GM21529 (cell line): ENCODE data around the gene FOXJ3.
"Not testable (repeated sequence)": the region's sequence is repeated elsewhere in the genome, so short reads cannot be mapped to it uniquely, and the experiment has no call there.

Experiments
- ATAC-seq: cut with Tn5 transposase; IDR thresholded peaks from one replicate; pipeline ENCODE4 v1.9.1; 2021; ENCODE audit not compliant: unreplicated experiment

FOXJ3 gene

GRCh38 chr1:42259059-42259738 is 75.8 kb downstream of the FOXJ3 start:
- ATAC-seq, result peak; percentile 65

- peak; percentile 51 for ATAC-seq
These were observed 76.8 kb downstream of the FOXJ3 start for GRCh38 chr1:42258218-42258617.

GRCh38 chr1:42251042-42251441 is 84.0 kb downstream of the FOXJ3 start:
- ATAC-seq, result no peak

- ATAC-seq, result no peak
These were observed 84.9 kb downstream of the FOXJ3 start for GRCh38 chr1:42250164-42250563.

- no peak for ATAC-seq
These were observed 93.9 kb downstream of the FOXJ3 start for GRCh38 chr1:42240966-42241755.

- ATAC-seq, result no peak
These were observed 95.5 kb downstream of the FOXJ3 start for GRCh38 chr1:42239555-42239954.

GRCh38 chr1:42239041-42239440 is 96.0 kb downstream of the FOXJ3 start:
- no peak for ATAC-seq

- no peak for ATAC-seq
These were observed 103.8 kb downstream of the FOXJ3 start for GRCh38 chr1:42231253-42231652.

- no peak for ATAC-seq
These were observed 106.1 kb downstream of the FOXJ3 start for GRCh38 chr1:42228938-42229337.

- ATAC-seq, result no peak
These were observed 112.0 kb downstream of the FOXJ3 start for GRCh38 chr1:42223036-42223435.

- ATAC-seq, result no peak
These were observed 113.0 kb downstream of the FOXJ3 start for GRCh38 chr1:42221952-42222606.

- ATAC-seq, result no peak
These were observed 113.6 kb downstream of the FOXJ3 start for GRCh38 chr1:42221456-42221855.

GRCh38 chr1:42219627-42220026 is 115.4 kb downstream of the FOXJ3 start:
- no peak for ATAC-seq

GRCh38 chr1:42214447-42214871 is 120.6 kb downstream of the FOXJ3 start:
- ATAC-seq, result no peak

GRCh38 chr1:42211224-42211623 is 123.8 kb downstream of the FOXJ3 start:
- no peak for ATAC-seq

- ATAC-seq, result no peak
These were observed 124.5 kb downstream of the FOXJ3 start for GRCh38 chr1:42210421-42211133.

GRCh38 chr1:42209526-42210251 is 125.3 kb downstream of the FOXJ3 start:
- no peak for ATAC-seq

GRCh38 chr1:42206930-42207329 is 128.1 kb downstream of the FOXJ3 start:
- not testable (repeated sequence) for ATAC-seq

- no peak for ATAC-seq
These were observed 128.9 kb downstream of the FOXJ3 start for GRCh38 chr1:42206164-42206563.

- ATAC-seq, result no peak
These were observed 133.0 kb downstream of the FOXJ3 start for GRCh38 chr1:42201986-42202385.

GRCh38 chr1:42198251-42198650 is 136.8 kb downstream of the FOXJ3 start:
- ATAC-seq, result no peak
